ENCODE measurements around the gene MEIS1.

DNA sequence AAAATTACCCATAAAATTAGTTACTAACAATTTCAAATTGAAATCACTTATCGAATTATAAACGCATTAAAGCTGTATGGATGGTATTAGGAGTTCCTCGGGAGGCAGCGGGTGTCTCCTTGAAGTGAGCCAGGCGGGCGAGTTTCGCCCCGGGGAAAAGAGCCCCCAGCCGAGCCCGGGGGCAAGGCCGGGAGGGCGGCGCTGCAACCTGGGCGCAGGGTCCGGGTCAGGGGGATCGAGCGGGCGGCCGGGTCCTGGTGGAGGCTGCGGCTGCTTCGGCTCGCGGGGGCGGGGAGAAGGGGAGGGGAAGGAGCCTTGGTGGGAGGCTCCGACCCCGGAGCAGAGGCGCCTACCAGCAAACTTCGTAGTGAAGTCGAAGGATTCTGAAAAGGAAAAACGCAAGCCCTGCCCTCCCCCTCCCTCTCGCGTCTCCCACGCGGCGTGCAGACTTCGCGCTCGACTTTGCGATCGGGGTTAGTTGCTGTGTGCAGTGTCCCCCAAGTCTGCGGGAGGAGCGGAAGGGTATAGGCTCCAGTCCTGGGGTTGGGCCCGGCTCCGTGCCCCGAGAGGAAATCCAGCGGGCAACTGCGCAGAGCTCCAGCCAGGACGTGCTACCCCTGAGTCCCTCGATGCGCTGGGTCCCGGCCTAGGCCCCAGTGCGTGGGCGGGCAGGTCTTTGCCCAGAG is 140.8 kb downstream of the MEIS1 start:
- TF ChIP-seq, protein P1, sequence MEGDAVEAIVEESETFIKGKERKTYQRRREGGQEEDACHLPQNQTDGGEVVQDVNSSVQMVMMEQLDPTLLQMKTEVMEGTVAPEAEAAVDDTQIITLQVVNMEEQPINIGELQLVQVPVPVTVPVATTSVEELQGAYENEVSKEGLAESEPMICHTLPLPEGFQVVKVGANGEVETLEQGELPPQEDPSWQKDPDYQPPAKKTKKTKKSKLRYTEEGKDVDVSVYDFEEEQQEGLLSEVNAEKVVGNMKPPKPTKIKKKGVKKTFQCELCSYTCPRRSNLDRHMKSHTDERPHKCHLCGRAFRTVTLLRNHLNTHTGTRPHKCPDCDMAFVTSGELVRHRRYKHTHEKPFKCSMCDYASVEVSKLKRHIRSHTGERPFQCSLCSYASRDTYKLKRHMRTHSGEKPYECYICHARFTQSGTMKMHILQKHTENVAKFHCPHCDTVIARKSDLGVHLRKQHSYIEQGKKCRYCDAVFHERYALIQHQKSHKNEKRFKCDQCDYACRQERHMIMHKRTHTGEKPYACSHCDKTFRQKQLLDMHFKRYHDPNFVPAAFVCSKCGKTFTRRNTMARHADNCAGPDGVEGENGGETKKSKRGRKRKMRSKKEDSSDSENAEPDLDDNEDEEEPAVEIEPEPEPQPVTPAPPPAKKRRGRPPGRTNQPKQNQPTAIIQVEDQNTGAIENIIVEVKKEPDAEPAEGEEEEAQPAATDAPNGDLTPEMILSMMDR (IDR thresholded peaks at IDR 0.05; ENCODE audit: insufficient read depth, low read depth, low read length) = no peak
- TF ChIP-seq EZH2 (IDR thresholded peaks at IDR 0.05; ENCODE audit: insufficient read depth, low read length) = no peak

Measured in astrocyte (in vitro differentiated cells and primary cell).